PFSK-1 (cell line): ENCODE data around the gene PDF.

Experiments used
- POLR2AphosphoS5 ChIP-seq: IDR thresholded peaks from 2 replicates; pipeline ENCODE4 v1.6.1; 2012; ENCODE audit warnings: low read depth, mild to moderate bottlenecking, control low read depth, low read length, moderate library complexity
- SIN3A ChIP-seq: IDR thresholded peaks from 2 replicates; pipeline ENCODE4 v1.6.1; 2012; ENCODE audit warnings: mild to moderate bottlenecking, low read length, moderate library complexity, borderline replicate concordance; ENCODE audit not compliant: insufficient read depth
- TAF1 ChIP-seq: IDR thresholded peaks from 2 replicates; pipeline ENCODE4 v1.6.1; 2012; ENCODE audit warnings: low read length, control low read depth, borderline replicate concordance; ENCODE audit not compliant: insufficient read depth

DNA sequence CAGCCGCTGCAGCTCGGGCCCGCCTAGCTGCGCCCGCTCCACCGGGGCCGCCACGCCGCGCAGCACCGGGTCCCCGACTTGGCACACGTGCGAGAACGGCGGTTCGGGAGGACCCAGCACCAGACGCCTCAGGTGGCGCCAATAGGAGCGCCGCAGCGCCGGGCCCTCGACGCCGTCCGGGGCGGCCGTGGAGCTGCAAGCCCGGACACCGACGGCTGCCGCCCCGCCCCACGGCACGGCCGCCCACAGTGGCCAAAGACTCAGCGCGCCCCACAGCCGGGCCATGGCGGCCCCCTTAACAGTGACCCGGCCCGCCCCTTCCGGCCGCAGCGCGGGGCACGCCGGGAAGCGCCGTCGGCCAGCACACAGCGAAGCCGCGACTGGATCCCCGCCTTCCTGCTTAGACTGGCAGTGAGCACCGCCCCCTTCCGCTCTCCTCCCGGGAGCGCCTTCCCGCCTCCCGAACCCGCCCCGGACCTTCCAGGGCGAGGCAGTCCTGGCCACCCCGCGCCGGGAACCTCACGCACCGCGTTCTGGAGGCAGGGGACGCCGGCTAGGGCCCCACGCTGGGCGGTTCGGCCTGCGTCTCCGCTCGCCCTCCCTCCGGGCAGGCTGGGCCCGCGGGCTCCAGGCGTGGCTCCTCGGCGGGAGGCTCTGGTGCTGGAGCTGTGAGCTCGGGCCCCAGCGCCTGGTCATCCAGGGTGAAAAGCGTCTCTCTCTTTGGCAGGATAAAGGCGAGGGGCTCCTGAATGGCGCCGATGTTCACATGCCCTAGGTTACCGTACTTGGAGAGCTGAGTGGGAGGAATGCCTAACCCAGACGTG lies at the start of gene PDF:
- TF ChIP-seq SIN3A: 0 out of 2 replicates have a peak, but pooled peaks have one; percentile 6
- TF ChIP-seq POLR2AphosphoS5: peak; percentile 88
- TF ChIP-seq TAF1: peak; percentile 31; the same call in 1 of the 2 replicates
